Globus pallidus (tissue), 1 donor: Measurements from ENCODE around the gene RAPGEF1.
A peak's percentile ranks its signal among the peaks of the same experiment; 100 is the strongest.
"Not testable (repeated sequence)": the region's sequence is repeated elsewhere in the genome, so short reads cannot be mapped to it uniquely, and the experiment has no call there.

Source experiments
- DNase-seq: peaks from one replicate; pipeline ENCODE4 v3.0.0-alpha.2; 2015; ENCODE audit warnings: low spot score

The RAPGEF1 gene

DNA sequence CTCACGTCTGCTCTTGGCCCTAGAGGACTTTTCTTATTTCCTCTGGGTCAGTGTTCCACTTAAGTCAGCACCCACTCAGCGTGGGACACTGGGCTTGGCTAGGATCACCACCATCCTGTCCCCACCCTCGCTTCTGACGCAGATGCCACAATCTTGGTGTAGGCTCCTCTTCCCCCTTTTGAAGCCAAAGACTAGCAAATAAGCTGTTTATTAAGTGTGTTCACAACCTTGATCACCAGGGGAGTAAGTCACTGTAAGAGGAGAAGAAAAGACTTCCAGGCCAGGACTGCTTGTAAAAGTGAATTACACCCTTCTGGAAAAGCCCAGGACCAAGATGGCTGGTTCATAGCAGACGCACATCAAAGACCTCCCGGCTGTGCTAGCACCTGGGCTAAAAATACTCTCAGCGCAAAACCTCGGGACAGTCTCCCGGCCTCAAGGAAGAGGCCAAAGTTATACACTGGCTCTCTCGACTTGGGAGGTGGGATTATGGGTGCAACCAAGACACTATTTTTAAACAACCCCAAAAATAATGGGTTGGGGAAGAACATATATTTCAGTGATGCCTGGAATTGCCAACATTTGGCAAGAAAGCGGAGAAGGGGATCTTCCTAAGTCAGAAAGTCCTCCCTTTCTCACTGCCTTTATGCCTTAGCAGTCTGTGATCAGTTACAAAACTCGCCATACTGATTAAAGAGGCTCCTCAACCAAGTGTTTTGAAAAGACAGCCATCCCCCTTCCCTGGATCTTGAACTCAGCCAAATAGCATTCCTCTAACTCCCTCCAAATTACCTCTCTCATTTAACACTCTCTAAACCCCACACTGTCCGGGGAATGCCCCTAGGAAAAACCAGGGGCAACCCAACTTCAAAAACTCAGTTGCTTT is 69.4 kb downstream of the RAPGEF1 start:
- peak; percentile 43 for DNase-seq

- DNase-seq: no peak
Measured at GRCh38 chr9:131669269-131670157, 70.4 kb downstream of the RAPGEF1 start.

DNA sequence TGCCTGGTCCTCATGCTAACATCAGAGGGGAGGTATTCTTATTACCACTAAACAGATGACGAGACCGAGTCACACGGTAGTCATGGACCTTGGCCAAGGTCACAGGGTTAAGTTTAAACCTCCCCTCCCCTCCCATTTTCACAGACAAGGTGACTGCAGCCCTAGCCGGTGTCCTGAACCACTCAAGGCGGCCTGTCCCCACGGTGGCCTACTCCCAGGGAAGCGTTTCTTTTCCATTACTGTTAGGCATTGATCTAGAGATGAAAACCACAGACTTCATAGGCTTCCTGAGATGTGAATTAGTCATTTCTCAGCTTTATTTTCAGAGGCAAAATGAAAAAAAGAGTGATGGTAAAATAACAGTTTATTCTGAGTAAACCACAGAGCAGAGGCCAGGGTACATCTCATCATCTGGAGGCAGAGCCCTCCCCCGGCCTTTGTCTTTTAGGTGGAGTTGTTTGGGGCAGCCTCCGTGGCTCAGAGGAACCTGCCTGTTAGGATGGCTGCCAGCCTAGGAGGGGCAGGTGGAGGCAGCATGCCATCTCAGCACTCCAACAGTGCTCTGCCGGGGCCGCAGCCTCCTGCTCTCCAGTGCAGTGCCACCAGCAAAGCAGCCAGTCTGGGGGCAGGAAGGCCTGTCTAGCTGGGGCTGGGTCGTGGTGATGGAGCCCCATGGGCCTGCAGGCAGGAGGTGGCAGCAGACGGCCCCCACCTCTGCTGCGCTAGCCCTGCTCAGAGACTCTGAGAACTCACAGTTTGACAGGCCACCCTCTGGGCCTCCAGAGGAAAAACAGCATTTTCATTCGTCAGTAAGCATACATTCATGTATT is 71.2 kb downstream of the RAPGEF1 start:
- no peak for DNase-seq

GRCh38 chr9:131668057-131668438 is 71.8 kb downstream of the RAPGEF1 start:
- no peak for DNase-seq

- no peak for DNase-seq
Measured at GRCh38 chr9:131667576-131667975, 72.3 kb downstream of the RAPGEF1 start.

GRCh38 chr9:131666774-131667173 is 73.1 kb downstream of the RAPGEF1 start:
- no peak for DNase-seq

GRCh38 chr9:131666029-131666428 is 73.8 kb downstream of the RAPGEF1 start:
- no peak for DNase-seq

DNA sequence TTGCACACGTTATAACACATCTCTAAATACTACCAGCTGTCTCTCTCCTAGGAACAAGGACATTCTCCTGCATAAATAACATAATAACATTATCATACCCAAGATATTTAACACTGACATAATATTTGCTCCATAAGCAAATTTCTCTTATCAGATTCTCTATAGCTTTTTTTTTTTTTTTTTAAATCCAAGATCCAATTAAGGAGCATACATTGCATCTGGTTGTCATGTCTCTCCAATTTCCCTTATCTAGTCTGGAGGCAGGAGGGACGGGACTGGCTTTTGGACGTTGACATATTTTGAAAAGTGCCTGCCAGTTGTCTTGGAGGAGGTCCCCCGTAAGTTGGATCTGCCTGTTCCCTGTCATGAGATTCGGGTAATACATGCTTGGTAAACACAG is 76.6 kb downstream of the RAPGEF1 start:
- DNase-seq: no peak

DNA sequence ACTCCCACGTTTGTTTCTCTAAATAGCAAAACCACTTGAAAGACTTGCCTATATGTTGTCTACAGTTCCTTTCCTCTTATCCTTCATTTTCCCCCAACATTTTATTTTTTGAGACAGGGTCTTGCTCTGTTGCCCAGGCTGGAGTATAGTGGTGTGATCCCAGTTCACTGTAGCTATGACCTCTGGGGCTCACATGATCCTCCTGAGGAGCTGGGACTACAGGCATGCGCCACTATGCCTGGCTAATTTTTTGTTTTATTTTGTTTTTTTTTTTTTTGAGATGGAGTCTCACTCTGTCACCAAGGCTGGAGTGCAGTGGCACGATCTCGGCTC is 77.6 kb downstream of the RAPGEF1 start:
- DNase-seq: not testable (repeated sequence)

DNA sequence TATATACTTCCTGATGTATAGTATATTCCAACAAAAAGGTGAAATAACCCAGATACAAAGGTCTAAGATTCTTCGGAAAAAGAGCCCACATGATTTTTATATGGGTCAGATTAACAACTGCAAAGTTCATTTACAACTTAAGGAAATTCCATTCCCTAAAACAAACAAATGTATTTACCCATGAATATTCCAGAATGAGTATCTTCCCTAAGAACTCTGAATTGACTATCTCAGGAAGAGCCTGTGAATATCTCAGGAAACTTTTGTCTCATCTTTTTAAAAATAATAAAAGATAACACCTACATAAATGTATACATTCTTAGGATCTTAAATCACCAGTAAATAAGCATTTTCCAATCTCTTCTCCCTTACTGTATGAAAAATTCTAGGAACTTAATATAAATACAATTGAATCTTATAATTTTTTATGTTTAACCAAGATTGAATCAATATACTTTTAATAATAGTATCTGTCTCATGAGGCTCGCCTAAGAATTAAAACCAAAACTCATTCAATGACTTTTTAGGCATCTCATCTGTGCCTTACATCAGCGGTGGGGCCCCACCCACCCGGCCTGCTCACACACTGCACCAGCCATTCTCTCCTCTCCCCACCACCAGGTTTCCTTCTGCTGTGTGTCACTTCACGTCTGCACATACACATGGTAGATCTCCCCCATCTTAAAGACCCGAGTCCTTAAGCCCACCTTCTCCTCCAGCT is 78.1 kb downstream of the RAPGEF1 start:
- DNase-seq: no peak

- peak; percentile 73 for DNase-seq
Measured at GRCh38 chr9:131660466-131661405, 79.1 kb downstream of the RAPGEF1 start.

DNA sequence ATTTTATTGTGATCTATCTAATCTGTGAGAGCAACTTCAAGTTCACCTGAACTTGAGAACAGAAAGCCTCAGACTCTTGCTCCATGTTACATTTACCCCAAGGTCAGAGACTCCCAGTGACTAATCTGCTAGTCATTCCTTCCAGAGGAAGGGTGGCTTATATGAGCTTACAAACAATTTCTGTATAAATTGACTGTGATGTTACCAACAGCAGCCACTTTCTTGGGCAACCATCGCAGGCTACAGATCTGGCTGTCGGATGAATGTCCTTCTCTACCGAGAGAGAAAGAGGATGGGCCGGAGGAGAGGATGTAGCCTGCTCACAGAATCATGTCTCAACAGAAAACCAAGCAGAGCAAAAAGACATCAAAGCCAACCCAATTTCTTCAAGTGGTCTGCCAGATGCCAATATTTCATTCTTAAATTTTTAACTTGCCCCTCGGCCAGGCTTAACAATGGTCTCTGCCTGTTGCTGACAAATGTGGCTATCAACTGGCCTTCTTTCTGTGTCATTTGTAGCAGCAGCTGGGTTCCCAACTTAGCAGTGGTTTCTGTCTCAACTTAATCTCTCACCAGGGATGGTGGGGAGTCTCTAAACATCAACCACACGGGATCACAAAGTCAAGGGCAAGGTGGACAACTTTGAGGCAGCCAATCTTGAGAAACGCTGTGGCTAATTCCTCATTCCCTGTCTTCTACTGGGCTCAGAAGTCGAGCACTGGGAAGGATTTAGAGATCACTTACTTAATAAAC is 81.3 kb downstream of the RAPGEF1 start:
- no peak for DNase-seq

DNA sequence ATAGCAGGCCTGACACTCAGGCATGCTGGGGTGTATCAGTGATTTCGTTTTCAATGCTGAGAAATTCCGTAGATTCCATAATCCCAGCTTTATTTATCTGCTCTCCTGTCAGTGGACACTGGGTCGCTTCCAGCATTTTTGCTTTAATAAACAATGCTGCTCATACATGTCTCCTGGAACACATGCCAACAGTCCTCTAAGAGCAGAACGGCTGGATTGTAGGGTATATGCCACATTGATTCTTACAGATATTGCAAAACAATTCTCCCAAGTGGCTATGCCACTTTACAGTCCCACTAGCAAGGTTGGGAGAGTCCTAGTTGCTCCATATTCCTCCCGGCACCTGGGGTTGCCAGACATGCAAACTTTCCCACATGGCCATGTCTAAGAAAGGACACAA is 81.9 kb downstream of the RAPGEF1 start:
- DNase-seq: no peak

GRCh38 chr9:131657456-131657855 is 82.4 kb downstream of the RAPGEF1 start:
- DNase-seq: no peak

GRCh38 chr9:131657037-131657377 is 82.9 kb downstream of the RAPGEF1 start:
- no peak for DNase-seq

DNA sequence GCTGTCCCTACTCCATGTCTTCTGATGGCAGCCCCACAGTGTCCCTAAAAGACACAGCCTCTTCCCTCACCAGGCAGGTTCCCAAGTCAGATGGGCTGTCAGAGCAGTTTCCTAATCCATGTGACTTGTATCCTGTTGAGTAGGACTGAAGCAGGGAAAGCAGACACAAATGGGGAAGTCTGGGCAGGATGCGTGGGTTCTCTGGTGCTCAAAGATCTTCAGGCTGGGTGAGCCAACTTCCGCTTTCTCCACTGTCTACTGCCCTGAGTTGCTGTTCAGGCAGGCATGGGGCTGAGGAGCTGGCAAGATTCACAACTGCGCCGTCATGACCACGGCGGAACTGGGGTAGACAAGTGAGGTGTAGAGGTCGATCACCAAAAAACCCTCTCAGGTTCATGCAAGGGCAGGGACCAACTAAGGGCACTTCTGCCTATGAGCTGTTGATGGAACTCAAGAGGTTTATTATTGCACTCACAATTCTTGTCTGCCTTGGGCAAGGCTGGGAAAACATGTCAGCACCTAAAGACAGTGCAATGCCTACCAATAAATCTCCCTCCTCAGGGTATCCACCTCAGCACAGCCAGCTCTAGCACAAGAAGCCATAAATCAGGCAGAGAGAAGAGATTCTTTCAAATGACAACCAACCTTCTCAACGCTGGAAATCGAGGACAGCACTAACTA is 83.4 kb downstream of the RAPGEF1 start:
- peak; percentile 79 for DNase-seq

DNA sequence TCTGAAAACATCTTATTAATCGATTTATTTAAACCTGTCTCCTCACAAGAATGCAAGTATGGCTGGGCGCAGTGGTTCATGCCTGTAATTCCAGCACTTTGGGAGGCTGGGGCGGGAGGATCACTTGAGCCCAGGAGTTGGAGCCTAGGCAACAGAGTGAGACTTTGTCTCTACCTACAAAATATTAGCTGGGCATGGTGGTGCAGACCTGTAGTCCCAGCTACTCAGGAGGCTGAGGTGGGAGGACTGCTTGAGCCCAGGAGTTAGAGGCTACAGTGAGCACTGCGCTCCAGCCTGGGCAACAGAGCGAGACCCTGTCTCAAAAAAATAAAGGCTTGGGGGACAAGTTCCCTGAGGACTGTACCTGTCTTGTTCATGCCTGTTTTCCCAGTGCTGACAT is 85.5 kb downstream of the RAPGEF1 start:
- DNase-seq: not testable (repeated sequence)

GRCh38 chr9:131651599-131651998 is 88.3 kb downstream of the RAPGEF1 start:
- DNase-seq: no peak

GRCh38 chr9:131651160-131651559 is 88.7 kb downstream of the RAPGEF1 start:
- no peak for DNase-seq
